NCI-H446 (cell line): Measurements from ENCODE around the gene C20orf202.

Experiments used
- DNase-seq, 2 experiments: peaks; one replicate each; lab custom pipeline; 2025; lab: John Stamatoyannopoulos, UW

C20orf202 gene

GRCh38 chr20:1202762-1203504 lies at the start of gene C20orf202:
Gene C20orf202, plus strand, starts transcription at chr20:1203454. Its CDS starts 132 bp downstream, at chr20:1203586.
- no peak for DNase-seq

DNA sequence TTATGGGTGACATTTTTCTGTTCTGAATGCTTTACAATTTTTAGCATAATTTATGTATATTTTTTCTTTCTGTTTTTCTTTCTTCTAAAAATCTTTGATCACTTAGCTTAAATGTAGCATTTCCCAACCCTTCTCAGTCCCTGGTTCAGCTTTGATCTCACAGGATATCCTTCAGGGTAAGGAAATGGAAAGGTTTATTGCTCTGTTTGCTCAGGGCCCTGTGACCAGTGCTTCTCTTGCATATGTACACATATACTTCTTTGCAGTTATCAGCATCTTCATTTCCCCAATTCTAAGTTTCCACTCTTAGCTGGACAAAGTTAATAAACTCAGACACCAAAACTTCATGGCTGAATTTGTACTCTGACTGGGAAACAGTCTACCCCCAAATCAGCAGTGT lies 49.0 kb upstream of the C20orf202 start:
- no peak for DNase-seq

- DNase-seq, result no peak
These were observed 48.6 kb upstream of the C20orf202 start for GRCh38 chr20:1154691-1155090.

DNA sequence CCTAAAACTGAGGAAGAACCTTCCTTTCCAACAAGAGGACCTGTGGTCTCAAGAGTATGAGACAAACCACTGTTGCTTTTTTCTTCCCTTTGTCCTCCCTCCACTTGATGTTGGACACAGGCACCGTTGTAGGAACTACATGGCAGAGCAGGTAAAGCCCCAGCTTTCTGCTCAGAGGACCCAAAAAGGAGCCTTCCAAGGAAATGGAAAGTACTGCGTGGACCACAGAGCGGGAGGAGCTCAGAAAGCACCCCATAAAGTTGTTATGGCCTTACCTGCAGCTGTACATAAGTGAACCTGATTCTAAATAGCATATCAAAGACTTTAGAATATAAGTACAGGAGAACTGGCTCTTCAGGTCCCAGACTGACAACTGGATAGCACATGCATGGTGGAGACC lies 47.9 kb upstream of the C20orf202 start:
- DNase-seq, result no peak

- no peak for DNase-seq
These were observed 42.8 kb upstream of the C20orf202 start for GRCh38 chr20:1160496-1160895.

DNA sequence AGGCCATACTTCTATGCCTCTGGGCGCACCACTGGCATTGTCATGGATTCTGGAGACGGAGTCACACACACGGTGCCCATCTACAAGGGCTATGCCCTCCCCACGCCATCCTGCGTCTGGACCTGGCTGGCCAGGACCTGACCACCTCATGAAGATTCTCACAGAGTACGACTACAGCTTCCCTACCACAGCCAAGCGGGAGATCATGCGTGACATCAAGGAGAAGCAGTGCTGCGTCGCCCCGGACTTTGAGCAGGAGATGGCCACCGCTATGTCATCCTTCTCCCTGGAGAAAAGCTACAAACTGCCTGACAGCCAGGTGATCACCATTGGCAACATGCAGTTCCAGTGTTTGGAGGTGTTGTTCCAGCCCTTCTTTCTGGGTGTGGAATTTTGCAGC lies 42.3 kb upstream of the C20orf202 start:
- DNase-seq, result no peak

- DNase-seq, result no peak
These were observed 40.1 kb upstream of the C20orf202 start for GRCh38 chr20:1163105-1163504.

DNA sequence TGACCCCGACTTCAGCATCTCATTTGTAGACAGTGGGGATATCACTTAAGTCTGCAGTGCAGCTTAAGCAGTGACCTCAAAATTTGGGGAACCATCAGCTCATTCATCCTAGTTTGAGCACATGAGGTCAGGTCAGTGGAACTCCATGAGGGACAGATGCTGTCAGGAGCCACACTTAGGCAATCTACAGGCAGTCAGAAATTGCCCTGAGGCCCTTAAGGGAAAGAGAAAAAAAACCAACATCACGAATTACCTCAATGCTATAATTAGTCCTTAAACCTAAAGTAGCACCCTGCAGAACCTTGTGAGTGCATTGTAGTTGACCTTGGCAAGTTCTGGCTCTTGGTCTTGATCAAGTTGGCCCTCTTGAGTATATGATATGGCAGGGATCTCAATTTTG lies 39.6 kb upstream of the C20orf202 start:
- no peak for DNase-seq

GRCh38 chr20:1164871-1165270 lies 38.4 kb upstream of the C20orf202 start:
- DNase-seq, result no peak

- no peak for DNase-seq
These were observed 37.7 kb upstream of the C20orf202 start for GRCh38 chr20:1165521-1165920.

GRCh38 chr20:1165941-1166340 lies 37.3 kb upstream of the C20orf202 start:
- DNase-seq, result no peak

DNA sequence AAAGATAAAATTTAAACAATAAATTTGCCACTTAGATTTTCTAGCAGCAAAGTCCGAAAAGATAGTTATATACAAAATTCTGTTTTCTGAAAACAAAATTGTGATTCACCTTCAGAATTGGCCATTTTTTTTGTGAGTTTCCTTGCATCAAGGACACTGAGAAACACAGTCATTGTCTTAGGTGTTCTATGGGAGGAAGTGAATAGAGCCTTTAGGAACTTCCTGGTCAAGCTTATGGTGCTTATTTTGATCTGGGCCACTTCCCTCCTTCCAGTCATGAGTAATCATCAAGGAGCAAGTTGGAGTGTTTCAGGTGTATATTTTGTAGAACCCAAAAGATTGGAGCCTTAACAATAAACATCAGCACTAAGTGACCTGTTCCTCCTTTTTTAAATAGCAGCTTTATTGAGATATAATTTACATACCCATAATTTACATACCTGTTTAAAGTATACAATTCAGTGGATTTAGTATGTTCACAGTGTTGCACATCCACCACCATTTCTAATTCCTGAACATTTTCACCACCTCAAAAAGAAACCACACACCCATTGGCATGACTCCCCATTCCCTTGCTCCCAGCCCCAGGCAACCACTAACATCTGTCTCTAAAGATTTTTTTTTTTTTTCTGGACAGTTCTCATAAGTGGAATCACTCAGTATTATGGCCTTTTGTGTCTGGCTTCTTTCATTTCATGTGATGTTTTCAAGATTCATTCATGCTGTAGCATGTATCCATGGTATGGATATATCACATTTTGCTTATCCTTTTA lies 36.1 kb upstream of the C20orf202 start:
- no peak for DNase-seq

DNA sequence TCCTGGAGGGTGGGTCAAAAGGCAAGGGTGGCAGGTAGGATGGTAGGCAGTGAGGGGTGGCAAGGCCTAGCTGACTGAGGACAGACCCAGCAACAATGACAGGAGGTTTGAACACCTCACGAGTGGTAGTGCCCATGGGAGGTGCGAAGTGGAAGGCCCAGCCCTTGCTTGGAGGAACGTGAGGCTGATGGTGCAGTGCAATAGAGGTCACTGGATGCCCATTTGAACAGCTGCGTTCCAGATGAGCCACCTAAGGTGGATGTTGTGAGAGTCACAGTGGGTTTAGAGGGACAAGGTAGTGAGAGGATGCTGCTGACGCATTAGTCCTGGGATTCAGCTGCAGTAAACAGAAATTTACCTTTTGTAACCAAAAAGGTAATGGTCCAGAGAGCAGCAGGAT lies 34.0 kb upstream of the C20orf202 start:
- no peak for DNase-seq

GRCh38 chr20:1171461-1172093 lies 31.7 kb upstream of the C20orf202 start:
- DNase-seq, result no peak

DNA sequence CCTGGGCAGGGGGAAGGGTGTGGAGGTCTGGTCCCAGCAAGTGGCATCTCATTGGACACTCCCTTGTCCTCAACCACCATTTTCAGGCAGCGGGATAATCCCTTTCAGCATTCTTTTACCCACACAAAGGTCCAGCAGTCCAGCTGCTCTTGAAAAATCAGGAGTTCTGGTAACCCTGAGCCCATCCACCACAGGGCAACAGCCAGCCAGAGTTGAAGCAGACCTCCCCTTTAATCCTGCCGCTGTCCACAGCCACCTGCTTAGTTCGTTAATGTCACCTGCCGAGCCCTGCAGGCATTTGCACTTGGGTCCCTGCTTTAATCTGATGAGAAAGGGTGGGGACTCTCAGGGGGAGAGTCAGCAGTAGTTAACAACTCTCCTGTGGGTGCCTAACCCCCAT lies 29.6 kb upstream of the C20orf202 start:
- no peak for DNase-seq

DNA sequence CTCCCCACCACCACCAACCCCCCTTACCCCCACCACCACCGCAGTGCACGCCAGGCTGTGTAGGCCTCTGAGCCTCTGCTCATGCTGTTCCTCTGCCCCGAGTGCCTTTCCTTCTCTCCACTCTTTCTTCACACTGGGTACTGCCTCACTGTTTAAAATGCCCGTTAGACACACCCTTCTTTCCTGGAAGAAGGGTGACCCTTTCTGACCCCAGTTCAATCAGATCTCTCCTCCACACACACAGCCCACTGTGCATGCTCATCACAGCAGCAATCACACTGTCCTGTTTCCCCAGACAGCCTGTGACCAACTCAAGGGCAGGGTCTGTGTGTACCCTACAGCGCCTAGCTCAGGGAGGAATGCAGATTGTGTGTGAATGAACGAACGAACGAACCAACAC lies 28.5 kb upstream of the C20orf202 start:
- DNase-seq, result no peak

GRCh38 chr20:1177680-1178079 lies 25.6 kb upstream of the C20orf202 start:
- DNase-seq, result no peak

- DNase-seq, result no peak
These were observed 25.2 kb upstream of the C20orf202 start for GRCh38 chr20:1178103-1178502.

DNA sequence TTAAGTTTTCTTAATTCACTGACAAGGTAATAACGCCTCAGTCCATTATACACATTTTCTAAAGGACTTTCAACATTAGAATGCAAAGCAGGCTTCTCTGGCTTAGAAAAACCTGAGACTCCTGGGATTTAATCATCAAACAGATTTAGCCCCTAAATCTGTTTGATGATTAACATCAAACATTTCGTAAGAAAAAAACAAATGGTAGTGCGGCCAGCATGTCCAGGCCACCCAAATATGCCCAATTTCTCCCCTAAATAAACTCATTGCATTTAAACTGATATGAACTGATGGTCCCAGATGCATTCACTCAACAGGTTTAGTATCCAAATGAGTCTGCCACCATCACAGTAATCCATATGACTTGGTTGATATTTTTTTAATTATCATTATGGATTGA lies 24.6 kb upstream of the C20orf202 start:
- DNase-seq, result no peak

GRCh38 chr20:1180949-1181348 lies 22.3 kb upstream of the C20orf202 start:
- no peak for DNase-seq

DNA sequence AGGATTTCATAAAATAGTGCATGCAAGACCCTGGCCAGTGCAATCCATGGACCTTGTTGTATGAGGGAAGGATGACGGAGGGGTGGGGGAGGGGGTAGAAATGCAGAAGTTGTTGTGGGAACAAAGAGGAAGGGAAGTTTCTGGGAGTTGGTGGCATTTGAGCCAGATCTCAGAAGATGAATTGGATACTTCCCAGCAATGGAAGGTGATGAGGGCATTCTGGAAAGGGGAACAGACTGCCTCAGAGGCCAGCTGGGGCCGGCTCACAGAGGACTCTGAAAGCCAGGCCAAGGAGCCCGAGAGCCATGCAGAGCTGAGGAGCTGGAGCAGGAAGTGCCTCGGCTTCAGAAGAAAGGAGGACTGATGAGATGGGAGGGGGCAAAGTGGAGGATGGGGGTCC lies 21.1 kb upstream of the C20orf202 start:
- DNase-seq, result no peak

- DNase-seq, result no peak
These were observed 20.1 kb upstream of the C20orf202 start for GRCh38 chr20:1183153-1183552.

DNA sequence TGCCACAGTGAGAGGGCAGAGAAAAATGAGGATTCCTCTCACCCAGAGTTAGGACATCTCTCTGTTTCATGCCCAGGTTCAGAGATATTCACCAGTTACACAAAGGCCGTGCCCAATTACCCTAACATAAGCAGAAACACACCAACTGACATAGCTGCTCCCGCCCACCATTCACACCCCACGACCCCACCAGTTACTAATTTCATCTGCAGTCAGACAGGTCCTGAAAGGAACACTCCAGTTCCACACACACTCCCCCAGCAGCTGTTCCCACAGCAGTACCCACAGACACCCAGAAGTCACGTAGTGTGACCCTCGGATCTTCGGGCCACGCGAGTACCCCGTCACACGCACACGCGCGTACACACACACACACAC lies 19.0 kb upstream of the C20orf202 start:
- no peak for DNase-seq
